Vagina (tissue), 2 donors: ENCODE measurements around the gene ACSL3. TPM values are rescaled to one million over a fixed set of nuclear protein-coding genes. Genes with fewer than 3 reads are reported as not detected.

ENCODE experiments used
- DNase-seq, 2 donors: peaks; one replicate each; pipeline ENCODE4 v3.0.0-alpha.2; 2017; ENCODE audit errors: extremely low spot score in 2 of 2
- H3K27ac ChIP-seq: fragments of 200-600 bp; sonication (generic); one replicate; pipeline ENCODE4 v1.5.1; 2019
- H3K27me3 ChIP-seq: fragments of 200-600 bp; sonication (generic); one replicate; pipeline ENCODE4 v1.5.1; 2019
- H3K36me3 ChIP-seq, 2 donors: fragments of 200-600 bp; sonication (generic); one replicate each; pipeline ENCODE4 v1.5.1; 2017 to 2019
- H3K4me1 ChIP-seq: fragments of 200-600 bp; sonication (generic); one replicate; pipeline ENCODE4 v1.5.1; 2019
- H3K4me3 ChIP-seq, 2 donors: fragments of 200-600 bp; sonication (generic); 1 replicate in 1 of 2; 2 replicates in 1 of 2; pipeline ENCODE4 v1.5.1; 2016 to 2019
- H3K9me3 ChIP-seq: fragments of 200-600 bp; sonication (generic); one replicate; pipeline ENCODE4 v1.5.1; 2019
- CTCF ChIP-seq, 3 experiments: fragments of 450-650 bp in 2 of 3; fragments of 200-600 bp in 1 of 3; sonication (generic) in 1 of 3; IDR thresholded peaks; one replicate each; pipeline ENCODE4 v1.5.1; 2017 to 2019; ENCODE audit warnings: antibody characterized with exemption in 3 of 3, mild to moderate bottlenecking in 2 of 3, moderate library complexity in 2 of 3
- POLR2A ChIP-seq, 2 donors: fragments of 450-650 bp; IDR thresholded peaks; one replicate each; pipeline ENCODE4 v1.6.1; 2017; ENCODE audit warnings: antibody characterized with exemption in 2 of 2, mild to moderate bottlenecking in 2 of 2, moderate library complexity in 2 of 2
- POLR2AphosphoS5 ChIP-seq, 2 donors: sonication (generic); formaldehyde crosslinking; IDR thresholded peaks; one replicate each; pipeline ENCODE4 v1.9.0; 2017; ENCODE audit warnings: antibody characterized with exemption in 2 of 2, mild to moderate bottlenecking in 2 of 2, low read depth in 1 of 2; ENCODE audit not compliant: insufficient read depth in 1 of 2
- intact Hi-C: fragments of 100-400 bp; cut with DNase I; formaldehyde crosslinking; loops from one replicate; pipeline ENCODE4 v1.15.1; 2023
- total RNA-seq: library from RNA; depleted of rRNA; stranded (reverse); fragments of >200 nt; gene quantifications from one replicate; pipeline ENCODE4 v1.2.3, GENCODE V29; 2016

Gene ACSL3
- total RNA-seq, 1 donor from 2014 or later = 60.4 TPM

- H3K9me3 ChIP-seq = no peaks in the 10 kb centered on the region
- DNase-seq = no peak
- no peaks in the 10 kb centered on the region for H3K4me1 ChIP-seq
- intact Hi-C loops = loop anchor here (10.0 kb wide), 1 partner anchor 131 kb away; no protein-coding TSS in a partner anchor
- H3K27ac ChIP-seq = no peak overlapping the region
- H3K27me3 ChIP-seq = no peaks in the 10 kb centered on the region
- no peaks in the 10 kb centered on the region for H3K36me3 ChIP-seq
- no peak overlapping the region for H3K4me3 ChIP-seq
- no peak for TF ChIP-seq POLR2A (IDR thresholded peaks at IDR 0.05)
- no peak for TF ChIP-seq POLR2AphosphoS5 (IDR thresholded peaks at IDR 0.05; ENCODE audit: insufficient read depth in 1 of 2, low read depth in 1 of 2)
- no peak for TF ChIP-seq CTCF (IDR thresholded peaks at IDR 0.05)
These were observed 112.9 kb downstream of the ACSL3 start for GRCh38 chr2:222973733-222974132.

- intact Hi-C loops = loop anchor here (5.0 to 10.0 kb wide), 2 partner anchors 128 to 821 kb away; no protein-coding TSS in a partner anchor
- H3K36me3 ChIP-seq = no peaks in the 10 kb centered on the region
- no peaks in the 10 kb centered on the region for H3K27me3 ChIP-seq
- no peak for DNase-seq
- no peak overlapping the region for H3K27ac ChIP-seq
- TF ChIP-seq POLR2A (IDR thresholded peaks at IDR 0.05) (no peak), CTCF (IDR thresholded peaks at IDR 0.05) (no peak), POLR2AphosphoS5 (IDR thresholded peaks at IDR 0.05; ENCODE audit: insufficient read depth in 1 of 2, low read depth in 1 of 2) (no peak)
- H3K9me3 ChIP-seq = no peaks in the 10 kb centered on the region
- H3K4me3 ChIP-seq = no peak overlapping the region
- H3K4me1 ChIP-seq = no peaks in the 10 kb centered on the region
These were observed 115.8 kb downstream of the ACSL3 start for GRCh38 chr2:222976521-222977061.

- TF ChIP-seq CTCF (IDR thresholded peaks at IDR 0.05) (no peak), POLR2A (IDR thresholded peaks at IDR 0.05) (no peak), POLR2AphosphoS5 (IDR thresholded peaks at IDR 0.05; ENCODE audit: insufficient read depth in 1 of 2, low read depth in 1 of 2) (no peak)
- intact Hi-C loops = loop anchor here (5.0 to 10.0 kb wide), 2 partner anchors 128 to 820 kb away; no protein-coding TSS in a partner anchor
These were observed 116.3 kb downstream of the ACSL3 start for GRCh38 chr2:222977121-222977520.

GRCh38 chr2:222978850-222979249 is 118.0 kb downstream of the ACSL3 start:
- intact Hi-C loops = loop anchor here (5.0 to 10.0 kb wide), 2 partner anchors 126 to 818 kb away; no protein-coding TSS in a partner anchor
- TF ChIP-seq CTCF (IDR thresholded peaks at IDR 0.05) = no peak
- no peak for TF ChIP-seq POLR2AphosphoS5 (IDR thresholded peaks at IDR 0.05; ENCODE audit: insufficient read depth in 1 of 2, low read depth in 1 of 2)
- no peak for TF ChIP-seq POLR2A (IDR thresholded peaks at IDR 0.05)
- H3K4me3 ChIP-seq = no peak overlapping the region
- no peak overlapping the region for H3K27ac ChIP-seq
- no peaks in the 10 kb centered on the region for H3K27me3 ChIP-seq
- no peak for DNase-seq
- no peaks in the 10 kb centered on the region for H3K4me1 ChIP-seq
- H3K9me3 ChIP-seq = no peaks in the 10 kb centered on the region
- H3K36me3 ChIP-seq = no peaks in the 10 kb centered on the region

More at GRCh38 chr2:222977121-222977520, 116.3 kb downstream of the ACSL3 start:
- no peaks in the 10 kb centered on the region for H3K27me3 ChIP-seq
- H3K27ac ChIP-seq = no peak overlapping the region
- no peaks in the 10 kb centered on the region for H3K36me3 ChIP-seq
- no peaks in the 10 kb centered on the region for H3K4me1 ChIP-seq
- no peak for DNase-seq
- H3K4me3 ChIP-seq = no peak overlapping the region
- H3K9me3 ChIP-seq = no peaks in the 10 kb centered on the region

- no peak for TF ChIP-seq POLR2A (IDR thresholded peaks at IDR 0.05)
- no peak for TF ChIP-seq CTCF (IDR thresholded peaks at IDR 0.05)
- TF ChIP-seq POLR2AphosphoS5 (IDR thresholded peaks at IDR 0.05; ENCODE audit: insufficient read depth in 1 of 2, low read depth in 1 of 2) = no peak
- Histone ChIP-seq H3K9me3 (no peaks in the 10 kb centered on the region), H3K4me3 (no peak overlapping the region), H3K27ac (no peak overlapping the region), H3K4me1 (no peaks in the 10 kb centered on the region), H3K36me3 (no peaks in the 10 kb centered on the region), H3K27me3 (no peaks in the 10 kb centered on the region)
- intact Hi-C loops = loop anchor here (5.0 to 10.0 kb wide), 2 partner anchors 125 to 818 kb away; no protein-coding TSS in a partner anchor
- DNase-seq = no peak
These were observed 118.6 kb downstream of the ACSL3 start for GRCh38 chr2:222979484-222979883.
